Activated CD4-positive, alpha-beta memory T cell treated with anti-CD3 and anti-CD28 coated beads, Interleukin-2, amount 10 ng/mL, durations not matched to agents 7 days and 5 days (primary cell): ENCODE measurements around the gene L3MBTL1. TPM values are rescaled to one million over a fixed set of nuclear protein-coding genes. Genes with fewer than 3 reads are reported as not detected.

Source experiments
- CTCF ChIA-PET: fragments of 350-600 bp; sonication (Branson Sonifier 250); formaldehyde crosslinking; loops from one replicate; lab custom pipeline; 2021; ENCODE audit warnings: antibody characterized with exemption, inconsistent platforms; lab: Charles Lee
- POLR2A ChIA-PET: fragments of 350-600 bp; sonication (Branson Sonifier 250); formaldehyde crosslinking; loops from one replicate; lab custom pipeline; 2021; ENCODE audit warnings: antibody characterized with exemption; lab: Charles Lee
- DNase-seq: peaks from one replicate; pipeline ENCODE4 v3.0.0-alpha.2; 2020
- H3K27ac Mint-ChIP-seq: one replicate; pipeline ENCODE4 v1.8.0; 2021; ENCODE audit warnings: mild to moderate bottlenecking, mixed read lengths
- H3K27me3 Mint-ChIP-seq: one replicate; pipeline ENCODE4 v1.8.0; 2021; ENCODE audit warnings: mixed read lengths
- H3K36me3 Mint-ChIP-seq: one replicate; pipeline ENCODE4 v1.8.0; 2021; ENCODE audit warnings: low read depth, mixed read lengths
- H3K4me1 Mint-ChIP-seq: one replicate; pipeline ENCODE4 v1.8.0; 2021; ENCODE audit warnings: mixed read lengths
- H3K4me3 Mint-ChIP-seq: one replicate; pipeline ENCODE4 v1.8.0; 2021; ENCODE audit warnings: mild to moderate bottlenecking, mixed read lengths
- H3K9me3 Mint-ChIP-seq: one replicate; pipeline ENCODE4 v1.8.0; 2021; ENCODE audit warnings: mixed read lengths
- total RNA-seq, 2 experiments: library from RNA; stranded (reverse); gene quantifications; one replicate each; pipeline ENCODE4 v1.2.3, GENCODE V29; 2021

Gene L3MBTL1
- total RNA-seq, 2 experiments from 2014 or later = 7.3 to 7.4 TPM

GRCh38 chr20:43539975-43540672 is 32.6 kb downstream of the L3MBTL1 start:
- no peaks in the 10 kb centered on the region for H3K9me3 Mint-ChIP-seq
- H3K4me3 Mint-ChIP-seq = no peak overlapping the region
- H3K36me3 Mint-ChIP-seq = no peaks in the 10 kb centered on the region
- CTCF ChIA-PET = interaction anchor here (1.3 to 3.7 kb wide), 3 partner anchors 11 to 152 kb away, joined by 3 to 27 read pairs (median 5); partner anchors contain the start of gene SGK2
- POLR2A ChIA-PET = no interaction called here
- no peaks in the 10 kb centered on the region for H3K4me1 Mint-ChIP-seq
- H3K27me3 Mint-ChIP-seq = no peaks in the 10 kb centered on the region
- H3K27ac Mint-ChIP-seq = no peak overlapping the region
- DNase-seq = no peak

- Mint-ChIP-seq H3K9me3 (no peaks in the 10 kb centered on the region), H3K27ac (no peak overlapping the region), H3K4me1 (no peaks in the 10 kb centered on the region), H3K36me3 (no peaks in the 10 kb centered on the region), H3K4me3 (no peak overlapping the region), H3K27me3 (no peaks in the 10 kb centered on the region)
- no peak for DNase-seq
- ChIA-PET CTCF (interaction anchor here (1.3 to 1.7 kb wide), 2 partner anchors 12 to 19 kb away, joined by 3 to 5 read pairs; partner anchors contain the start of gene SGK2), POLR2A (no interaction called here)
Observed at GRCh38 chr20:43540673-43541060, 33.2 kb downstream of the L3MBTL1 start.

- Mint-ChIP-seq H3K4me1 (no peaks in the 10 kb centered on the region), H3K4me3 (no peak overlapping the region), H3K27ac (no peak overlapping the region), H3K27me3 (no peaks in the 10 kb centered on the region), H3K36me3 (no peaks in the 10 kb centered on the region), H3K9me3 (no peaks in the 10 kb centered on the region)
- DNase-seq = no peak
- POLR2A ChIA-PET = no interaction called here
- CTCF ChIA-PET = interaction anchor here (1.3 kb wide), 1 partner anchor 12 kb away, joined by 3 read pairs; no protein-coding TSS in a partner anchor
Observed at GRCh38 chr20:43541214-43541613, 33.7 kb downstream of the L3MBTL1 start.

- no peak for DNase-seq
- Mint-ChIP-seq H3K27ac (no peak overlapping the region), H3K36me3 (no peaks in the 10 kb centered on the region), H3K4me3 (no peak overlapping the region), H3K4me1 (no peaks in the 10 kb centered on the region), H3K27me3 (no peaks in the 10 kb centered on the region), H3K9me3 (no peaks in the 10 kb centered on the region)
- ChIA-PET POLR2A (no interaction called here), CTCF (no interaction called here)
Observed at GRCh38 chr20:43542161-43542560, 34.7 kb downstream of the L3MBTL1 start.

GRCh38 chr20:43542674-43543073 is 35.2 kb downstream of the L3MBTL1 start:
- Mint-ChIP-seq H3K4me3 (no peak overlapping the region), H3K36me3 (peaks cover 3% of the 10 kb centered on the region), H3K4me1 (no peaks in the 10 kb centered on the region), H3K27me3 (no peaks in the 10 kb centered on the region), H3K9me3 (peaks cover 3% of the 10 kb centered on the region), H3K27ac (no peak overlapping the region)
- CTCF ChIA-PET = no interaction called here
- DNase-seq = no peak
- POLR2A ChIA-PET = no interaction called here

GRCh38 chr20:43543138-43543537 is 35.6 kb downstream of the L3MBTL1 start:
- no peak for DNase-seq
- Mint-ChIP-seq H3K27ac (no peak overlapping the region), H3K4me1 (no peaks in the 10 kb centered on the region), H3K4me3 (no peak overlapping the region), H3K36me3 (peaks cover 3% of the 10 kb centered on the region), H3K27me3 (no peaks in the 10 kb centered on the region), H3K9me3 (peaks cover 3% of the 10 kb centered on the region)
- CTCF ChIA-PET = no interaction called here
- POLR2A ChIA-PET = no interaction called here

GRCh38 chr20:43544501-43544900 is 37.0 kb downstream of the L3MBTL1 start:
- H3K27ac Mint-ChIP-seq = no peak overlapping the region
- H3K4me3 Mint-ChIP-seq = no peak overlapping the region
- CTCF ChIA-PET = no interaction called here
- peaks cover 3% of the 10 kb centered on the region for H3K9me3 Mint-ChIP-seq
- POLR2A ChIA-PET = no interaction called here
- peaks cover 3% of the 10 kb centered on the region for H3K36me3 Mint-ChIP-seq
- no peak for DNase-seq
- no peaks in the 10 kb centered on the region for H3K27me3 Mint-ChIP-seq
- H3K4me1 Mint-ChIP-seq = no peaks in the 10 kb centered on the region

- Mint-ChIP-seq H3K27ac (no peak overlapping the region), H3K9me3 (peaks cover 3% of the 10 kb centered on the region), H3K4me1 (no peaks in the 10 kb centered on the region), H3K4me3 (no peak overlapping the region), H3K27me3 (no peaks in the 10 kb centered on the region), H3K36me3 (peaks cover 3% of the 10 kb centered on the region)
- ChIA-PET CTCF (interaction anchor here (1.2 kb wide), 1 partner anchor 9 kb away, joined by 5 read pairs; no protein-coding TSS in a partner anchor), POLR2A (no interaction called here)
- DNase-seq = no peak
Observed at GRCh38 chr20:43545837-43546578, 38.5 kb downstream of the L3MBTL1 start.

GRCh38 chr20:43548273-43548880 is 40.9 kb downstream of the L3MBTL1 start:
- DNase-seq = no peak
- Mint-ChIP-seq H3K27me3 (peaks cover 2% of the 10 kb centered on the region), H3K9me3 (peaks cover 3% of the 10 kb centered on the region), H3K36me3 (peaks cover 3% of the 10 kb centered on the region), H3K27ac (no peak overlapping the region), H3K4me1 (no peaks in the 10 kb centered on the region), H3K4me3 (no peak overlapping the region)
- ChIA-PET CTCF (interaction anchor here (1.3 kb wide), 1 partner anchor 10 kb away, joined by 4 read pairs; no protein-coding TSS in a partner anchor), POLR2A (no interaction called here)

- Mint-ChIP-seq H3K9me3 (peaks cover 3% of the 10 kb centered on the region), H3K4me1 (no peaks in the 10 kb centered on the region), H3K4me3 (no peak overlapping the region), H3K36me3 (peaks cover 3% of the 10 kb centered on the region), H3K27me3 (peaks cover 2% of the 10 kb centered on the region), H3K27ac (no peak overlapping the region)
- ChIA-PET POLR2A (no interaction called here), CTCF (interaction anchor here (0.8 kb wide), 1 partner anchor 12 kb away, joined by 3 read pairs; no protein-coding TSS in a partner anchor)
- no peak for DNase-seq
Observed at GRCh38 chr20:43549416-43550065, 42.0 kb downstream of the L3MBTL1 start.

GRCh38 chr20:43550456-43550855 is 43.0 kb downstream of the L3MBTL1 start:
- Mint-ChIP-seq H3K9me3 (peaks cover 3% of the 10 kb centered on the region), H3K27me3 (peaks cover 2% of the 10 kb centered on the region), H3K4me3 (no peak overlapping the region), H3K36me3 (peaks cover 3% of the 10 kb centered on the region), H3K4me1 (no peaks in the 10 kb centered on the region), H3K27ac (no peak overlapping the region)
- POLR2A ChIA-PET = no interaction called here
- CTCF ChIA-PET = interaction anchor here (1.2 kb wide), 1 partner anchor 13 kb away, joined by 4 read pairs; no protein-coding TSS in a partner anchor
- DNase-seq = no peak

- H3K27ac Mint-ChIP-seq = no peak overlapping the region
- H3K27me3 Mint-ChIP-seq = peaks cover 2% of the 10 kb centered on the region
- no peak for DNase-seq
- no peaks in the 10 kb centered on the region for H3K9me3 Mint-ChIP-seq
- no peak overlapping the region for H3K4me3 Mint-ChIP-seq
- H3K4me1 Mint-ChIP-seq = no peaks in the 10 kb centered on the region
- H3K36me3 Mint-ChIP-seq = no peaks in the 10 kb centered on the region
- POLR2A ChIA-PET = no interaction called here
- CTCF ChIA-PET = no interaction called here
Observed at GRCh38 chr20:43554369-43554768, 46.9 kb downstream of the L3MBTL1 start.
